Measurements from ENCODE around the gene MILR1.
"Not testable (repeated sequence)": the region's sequence is repeated elsewhere in the genome, so short reads cannot be mapped to it uniquely, and the experiment has no call there.

Gene MILR1

GRCh38 chr17:64430036-64430435 lies 18.9 kb upstream of the MILR1 start:
- not testable (repeated sequence) for DNase-seq

- DNase-seq = no peak
These were observed 17.4 kb upstream of the MILR1 start for GRCh38 chr17:64431534-64431933.

- DNase-seq = no peak
These were observed 10.9 kb upstream of the MILR1 start for GRCh38 chr17:64437944-64438525.

- DNase-seq = not testable (repeated sequence)
These were observed 9.4 kb upstream of the MILR1 start for GRCh38 chr17:64439521-64439920.

- DNase-seq = no peak
These were observed 9.0 kb upstream of the MILR1 start for GRCh38 chr17:64439956-64440355.

- DNase-seq = no peak
These were observed 7.0 kb upstream of the MILR1 start for GRCh38 chr17:64441772-64442540.

GRCh38 chr17:64442541-64442971 lies 6.4 kb upstream of the MILR1 start:
- DNase-seq = no peak

GRCh38 chr17:64443086-64443760 lies 5.7 kb upstream of the MILR1 start:
- no peak for DNase-seq

- no peak for DNase-seq
These were observed 1.4 kb upstream of the MILR1 start for GRCh38 chr17:64447526-64447925.

- no peak for DNase-seq
These were observed 630 bp downstream of the MILR1 start for GRCh38 chr17:64449545-64449944.

GRCh38 chr17:64455993-64456885 lies 7.3 kb downstream of the MILR1 start:
- DNase-seq = no peak

- DNase-seq = no peak
These were observed 8.2 kb downstream of the MILR1 start for GRCh38 chr17:64457156-64457555.

- no peak for DNase-seq
These were observed 9.8 kb downstream of the MILR1 start for GRCh38 chr17:64458756-64459155.

GRCh38 chr17:64459284-64459747 lies 10.4 kb downstream of the MILR1 start:
- no peak for DNase-seq

- not testable (repeated sequence) for DNase-seq
These were observed 10.9 kb downstream of the MILR1 start for GRCh38 chr17:64459818-64460217.

- no peak for DNase-seq
These were observed 12.0 kb downstream of the MILR1 start for GRCh38 chr17:64460955-64461354.

GRCh38 chr17:64461788-64462187 lies 12.9 kb downstream of the MILR1 start:
- no peak for DNase-seq

- no peak for DNase-seq
These were observed 17.3 kb downstream of the MILR1 start for GRCh38 chr17:64466019-64466735.

- DNase-seq = not testable (repeated sequence)
These were observed 17.9 kb downstream of the MILR1 start for GRCh38 chr17:64466834-64467233.

GRCh38 chr17:64470625-64471024 lies 21.7 kb downstream of the MILR1 start:
- no peak for DNase-seq

GRCh38 chr17:64471440-64471839 lies 22.5 kb downstream of the MILR1 start:
- no peak for DNase-seq

- DNase-seq = no peak
These were observed 23.6 kb downstream of the MILR1 start for GRCh38 chr17:64472564-64472963.
